ENCODE results near the gene KCTD15.

The KCTD15 gene

DNA sequence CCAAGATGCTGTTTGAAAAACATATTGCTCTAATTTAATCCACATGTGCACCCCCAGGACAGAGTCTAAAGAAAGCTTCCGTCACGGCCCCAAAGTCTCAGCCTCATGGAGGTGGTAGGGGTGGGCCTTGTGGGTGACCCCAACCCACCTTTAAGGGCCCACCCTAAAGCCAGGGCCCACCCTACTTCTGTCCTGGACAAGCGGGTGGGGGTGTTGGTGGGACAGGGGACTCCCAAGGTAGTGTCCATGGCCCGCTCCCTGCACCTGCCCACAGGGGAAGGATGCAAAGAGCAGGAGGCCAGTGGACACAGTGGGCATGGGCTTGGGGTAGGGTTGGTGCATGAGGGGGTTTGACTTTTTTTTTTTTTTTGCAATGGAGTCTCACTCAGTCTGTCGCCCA is 66.8 kb downstream of the KCTD15 start:
- no peak for TF ChIP-seq FOXP2 (optimal IDR thresholded peaks at IDR 0.05; ENCODE audit: borderline replicate concordance, extremely low read depth, extremely low read length, insufficient read depth)
- no peak for TF ChIP-seq POLR2AphosphoS5 (IDR thresholded peaks at IDR 0.05; ENCODE audit: low read depth, low read length)
- TF ChIP-seq, protein P1, sequence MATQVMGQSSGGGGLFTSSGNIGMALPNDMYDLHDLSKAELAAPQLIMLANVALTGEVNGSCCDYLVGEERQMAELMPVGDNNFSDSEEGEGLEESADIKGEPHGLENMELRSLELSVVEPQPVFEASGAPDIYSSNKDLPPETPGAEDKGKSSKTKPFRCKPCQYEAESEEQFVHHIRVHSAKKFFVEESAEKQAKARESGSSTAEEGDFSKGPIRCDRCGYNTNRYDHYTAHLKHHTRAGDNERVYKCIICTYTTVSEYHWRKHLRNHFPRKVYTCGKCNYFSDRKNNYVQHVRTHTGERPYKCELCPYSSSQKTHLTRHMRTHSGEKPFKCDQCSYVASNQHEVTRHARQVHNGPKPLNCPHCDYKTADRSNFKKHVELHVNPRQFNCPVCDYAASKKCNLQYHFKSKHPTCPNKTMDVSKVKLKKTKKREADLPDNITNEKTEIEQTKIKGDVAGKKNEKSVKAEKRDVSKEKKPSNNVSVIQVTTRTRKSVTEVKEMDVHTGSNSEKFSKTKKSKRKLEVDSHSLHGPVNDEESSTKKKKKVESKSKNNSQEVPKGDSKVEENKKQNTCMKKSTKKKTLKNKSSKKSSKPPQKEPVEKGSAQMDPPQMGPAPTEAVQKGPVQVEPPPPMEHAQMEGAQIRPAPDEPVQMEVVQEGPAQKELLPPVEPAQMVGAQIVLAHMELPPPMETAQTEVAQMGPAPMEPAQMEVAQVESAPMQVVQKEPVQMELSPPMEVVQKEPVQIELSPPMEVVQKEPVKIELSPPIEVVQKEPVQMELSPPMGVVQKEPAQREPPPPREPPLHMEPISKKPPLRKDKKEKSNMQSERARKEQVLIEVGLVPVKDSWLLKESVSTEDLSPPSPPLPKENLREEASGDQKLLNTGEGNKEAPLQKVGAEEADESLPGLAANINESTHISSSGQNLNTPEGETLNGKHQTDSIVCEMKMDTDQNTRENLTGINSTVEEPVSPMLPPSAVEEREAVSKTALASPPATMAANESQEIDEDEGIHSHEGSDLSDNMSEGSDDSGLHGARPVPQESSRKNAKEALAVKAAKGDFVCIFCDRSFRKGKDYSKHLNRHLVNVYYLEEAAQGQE (IDR thresholded peaks at IDR 0.05; ENCODE audit: insufficient read depth in 1 of 2, low read depth in 2 of 2, low read length in 2 of 2) = no peak
- no peak for TF ChIP-seq TAF1 (IDR thresholded peaks at IDR 0.05; ENCODE audit: borderline replicate concordance, insufficient read depth, low read length)
- no peak for TF ChIP-seq SIN3A (IDR thresholded peaks at IDR 0.05; ENCODE audit: borderline replicate concordance, insufficient read depth, low read length)

DNA sequence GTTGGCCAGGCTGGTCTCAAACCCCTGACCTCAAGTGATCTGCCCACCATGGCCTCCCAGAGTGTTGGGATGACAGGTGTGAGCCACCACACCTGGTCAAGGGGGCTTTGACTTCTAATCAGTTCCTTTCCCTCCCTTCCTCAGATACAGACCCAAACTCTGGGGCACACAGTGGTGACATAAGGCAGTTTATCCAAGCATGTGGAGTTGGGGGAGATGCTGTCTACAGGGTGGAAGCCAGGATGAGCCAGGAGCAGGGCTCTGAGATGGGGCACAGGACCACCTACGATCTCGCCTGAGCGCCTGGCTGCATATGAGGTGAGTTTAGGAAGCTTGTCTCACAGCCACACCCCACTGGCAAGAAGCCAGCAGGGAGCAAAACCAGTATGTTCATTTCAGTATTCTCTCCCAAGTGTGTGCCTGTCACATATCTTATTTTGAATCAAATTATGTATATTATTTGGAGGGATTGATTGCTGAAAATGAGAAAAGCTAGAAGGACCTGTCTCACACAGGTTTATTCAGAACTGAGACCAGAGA is 67.7 kb downstream of the KCTD15 start:
- no peak for TF ChIP-seq SIN3A (IDR thresholded peaks at IDR 0.05; ENCODE audit: borderline replicate concordance, insufficient read depth, low read length)
- TF ChIP-seq TAF1 (IDR thresholded peaks at IDR 0.05; ENCODE audit: borderline replicate concordance, insufficient read depth, low read length) = no peak
- no peak for TF ChIP-seq FOXP2 (optimal IDR thresholded peaks at IDR 0.05; ENCODE audit: borderline replicate concordance, extremely low read depth, extremely low read length, insufficient read depth)
- TF ChIP-seq POLR2AphosphoS5 (IDR thresholded peaks at IDR 0.05; ENCODE audit: low read depth, low read length) = no peak
- TF ChIP-seq, protein P1 (IDR thresholded peaks at IDR 0.05; ENCODE audit: insufficient read depth in 1 of 2, low read depth in 2 of 2, low read length in 2 of 2) = no peak

DNA sequence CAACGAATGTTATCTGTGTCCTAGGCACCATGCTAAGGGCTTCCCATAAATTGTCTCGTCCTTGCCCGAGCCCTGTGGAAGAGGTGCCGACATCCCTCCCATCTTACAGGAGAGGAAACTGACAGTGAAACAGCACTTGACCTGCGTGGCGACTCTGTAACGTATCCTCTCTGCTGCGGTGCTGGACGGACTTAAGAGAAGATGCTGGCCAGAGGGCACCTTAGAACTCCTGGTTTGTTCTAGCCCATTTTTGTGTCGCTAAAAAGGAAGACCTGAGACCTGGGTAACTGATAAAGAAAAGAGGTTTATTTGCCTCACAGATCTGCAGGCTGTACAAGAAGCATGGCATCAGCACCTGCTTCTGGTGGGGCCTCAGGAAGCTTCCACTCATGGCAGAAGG is 68.6 kb downstream of the KCTD15 start:
- TF ChIP-seq FOXP2 (optimal IDR thresholded peaks at IDR 0.05; ENCODE audit: borderline replicate concordance, extremely low read depth, extremely low read length, insufficient read depth) (no peak), SIN3A (IDR thresholded peaks at IDR 0.05; ENCODE audit: borderline replicate concordance, insufficient read depth, low read length) (no peak), TAF1 (IDR thresholded peaks at IDR 0.05; ENCODE audit: borderline replicate concordance, insufficient read depth, low read length) (no peak), POLR2AphosphoS5 (IDR thresholded peaks at IDR 0.05; ENCODE audit: low read depth, low read length) (no peak)
- TF ChIP-seq, protein P1 (IDR thresholded peaks at IDR 0.05; ENCODE audit: insufficient read depth in 1 of 2, low read depth in 2 of 2, low read length in 2 of 2) = no peak

Data from PFSK-1 (cell line).